Heart left ventricle (tissue), 16 donors: ENCODE results near the gene EHMT1. TPM values are rescaled to one million over a fixed set of nuclear protein-coding genes. Genes with fewer than 3 reads are reported as not detected.

Experiments used
- ATAC-seq, 4 donors: fragments of 200-7000 bp; cut with Tn5 transposase; one replicate each; pipeline ENCODE4 v1.9.1; 2020 to 2022; ENCODE audit warnings: moderate library complexity in 4 of 4, mild to moderate bottlenecking in 3 of 4, moderate number of reproducible peaks in 1 of 4
- DNase-seq, 5 donors: peaks; one replicate each; pipeline ENCODE4 v3.0.0-alpha.2; 2020
- H3K27ac ChIP-seq, 12 donors: fragments of 200-600 bp; sonication (generic) in 4 of 12; one replicate each; pipeline versions ENCODE4 v1.5.0 to v1.8.0; 2016 to 2022; ENCODE audit warnings: mild to moderate bottlenecking in 2 of 12
- H3K27me3 ChIP-seq, 9 donors: fragments of 200-600 bp; sonication (generic) in 2 of 9; one replicate each; pipeline versions ENCODE4 v1.5.1 to v1.8.0; 2016 to 2022; ENCODE audit warnings: mild to moderate bottlenecking in 3 of 9
- H3K36me3 ChIP-seq, 9 donors: fragments of 200-600 bp; sonication (generic) in 2 of 9; one replicate each; pipeline versions ENCODE4 v1.5.0 to v1.8.0; 2018 to 2022; ENCODE audit warnings: mild to moderate bottlenecking in 2 of 9
- H3K4me1 ChIP-seq, 12 donors: fragments of 200-600 bp; sonication (generic) in 4 of 12; one replicate each; pipeline versions ENCODE4 v1.5.0 to v1.8.0; 2016 to 2022; ENCODE audit warnings: mild to moderate bottlenecking in 3 of 12
- H3K4me3 ChIP-seq, 12 donors: fragments of 200-600 bp; sonication (generic) in 4 of 12; one replicate each; pipeline versions ENCODE4 v1.5.0 to v1.8.0; 2017 to 2022; ENCODE audit warnings: mild to moderate bottlenecking in 9 of 12, moderate library complexity in 4 of 12
- H3K9me3 ChIP-seq, 12 donors: fragments of 200-600 bp; sonication (generic) in 4 of 12; one replicate each; pipeline versions ENCODE4 v1.5.0 to v1.8.0; 2016 to 2022; ENCODE audit warnings: mild to moderate bottlenecking in 1 of 12
- CTCF ChIP-seq, 12 donors: fragments of 200-600 bp; sonication (generic) in 4 of 12; IDR thresholded peaks; one replicate each; pipeline versions ENCODE4 v1.5.0 to v1.8.0; 2018 to 2022; ENCODE audit warnings: antibody characterized with exemption in 12 of 12, mild to moderate bottlenecking in 5 of 12
- POLR2A ChIP-seq, 2 donors: fragments of 450-650 bp; IDR thresholded peaks; one replicate each; pipeline ENCODE4 v1.6.1; 2017; ENCODE audit warnings: antibody characterized with exemption in 2 of 2, mild to moderate bottlenecking in 2 of 2, moderate library complexity in 2 of 2
- WGBS, 4 donors: extraction: QIAGEN DNeasy Blood & Tissue Kit in 2 of 4; methylation state at CpG; one replicate each; pipeline versions ENCODE4 v1.1.5 to v1.1.7; 2013 to 2018; 5-methylcytosine and 5-hydroxymethylcytosine counted together
- intact Hi-C, 10 donors: fragments of 100-400 bp; cut with DNase I; formaldehyde crosslinking; loops; one replicate each; pipeline versions ENCODE4 v1.11.1 to v1.14.2; 2022
- polyA plus RNA-seq, 2 donors: library from polyadenylated mRNA; stranded (reverse); fragments of 200-250 nt; gene quantifications; one replicate each; pipeline ENCODE4 v1.2.3, GENCODE V29; 2013
- total RNA-seq, 9 donors: library from RNA; depleted of rRNA in 2 of 9; stranded (reverse); fragments of >200 nt in 2 of 9; fragmentation: NEBNext Ultra II Directional in 3 of 9; extraction: Animal tissue kit (Norgen Biotek cat#: 25700) in 3 of 9; gene quantifications; one replicate each; pipeline versions ENCODE4 v1.1.0 to v1.2.4, GENCODE V29; 2016 to 2023
- donor health status: ischemic (EF 13 %, LVEDD 7.1; RV severe dilation, severe dysfunction).
- donor health status: healthy with polysubstance abuse.
- donor health status: DM: no; HTN: yes; CAD: no.
- donor health status: DM: no; HTN: no; CAD: no.
- donor health status: ischemic (EF 25% LVEDD 6.9; RV normal size, moderate dysfunction).
- donor health status: ischemic (EF 25% LVEDD 5.7; RV mildly dilated, moderate dysfunction).
- donor health status: healthy.
- donor health status: DM: yes; HTN: yes; CAD: no.
- donor health status: ischemic (EF 35%, LVEDD 5.7; RV mildly dilated, moderate dysfunction).
- donor health status: nonischemic (EF 11% LVEDD 7.7; RV severe dilation, severe dysfunction).
- donor health status: DM: yes; HTN: yes; CAD: no.
- donor health status: PGD.
- donor health status: ischemic (EF 29% LVEDD 5.4; RV normal size, mild dysfunction).
- donor health status: nonischemic (EF 23%, LVEDD 6.1; RV moderate dilation, normal function).

Gene EHMT1
- total and polyA plus RNA-seq, 11 donors = 24.5 to 55.9 (median 28.9) TPM

- H3K9me3 ChIP-seq = no peaks in the 10 kb centered on the region
- no peaks in the 10 kb centered on the region for H3K4me1 ChIP-seq
- intact Hi-C loops = no loop called here
- no peak overlapping the region for H3K4me3 ChIP-seq
- DNase-seq = no peak
- WGBS, 4 donors = 96 to 99% (median 97%) methylated on average over 44 of the region's 44 CpGs
- no peak for ATAC-seq
- no peak overlapping the region for H3K27ac ChIP-seq
- peaks cover 0 to 74% (median 52%) of the 10 kb centered on the region in 9 donors for H3K36me3 ChIP-seq
- TF ChIP-seq POLR2A (IDR thresholded peaks at IDR 0.05) = no peak
- TF ChIP-seq CTCF (IDR thresholded peaks at IDR 0.05) = no peak
- H3K27me3 ChIP-seq = no peaks in the 10 kb centered on the region
Observed at GRCh38 chr9:137832830-137833590, 214.2 kb downstream of the EHMT1 start.

DNA sequence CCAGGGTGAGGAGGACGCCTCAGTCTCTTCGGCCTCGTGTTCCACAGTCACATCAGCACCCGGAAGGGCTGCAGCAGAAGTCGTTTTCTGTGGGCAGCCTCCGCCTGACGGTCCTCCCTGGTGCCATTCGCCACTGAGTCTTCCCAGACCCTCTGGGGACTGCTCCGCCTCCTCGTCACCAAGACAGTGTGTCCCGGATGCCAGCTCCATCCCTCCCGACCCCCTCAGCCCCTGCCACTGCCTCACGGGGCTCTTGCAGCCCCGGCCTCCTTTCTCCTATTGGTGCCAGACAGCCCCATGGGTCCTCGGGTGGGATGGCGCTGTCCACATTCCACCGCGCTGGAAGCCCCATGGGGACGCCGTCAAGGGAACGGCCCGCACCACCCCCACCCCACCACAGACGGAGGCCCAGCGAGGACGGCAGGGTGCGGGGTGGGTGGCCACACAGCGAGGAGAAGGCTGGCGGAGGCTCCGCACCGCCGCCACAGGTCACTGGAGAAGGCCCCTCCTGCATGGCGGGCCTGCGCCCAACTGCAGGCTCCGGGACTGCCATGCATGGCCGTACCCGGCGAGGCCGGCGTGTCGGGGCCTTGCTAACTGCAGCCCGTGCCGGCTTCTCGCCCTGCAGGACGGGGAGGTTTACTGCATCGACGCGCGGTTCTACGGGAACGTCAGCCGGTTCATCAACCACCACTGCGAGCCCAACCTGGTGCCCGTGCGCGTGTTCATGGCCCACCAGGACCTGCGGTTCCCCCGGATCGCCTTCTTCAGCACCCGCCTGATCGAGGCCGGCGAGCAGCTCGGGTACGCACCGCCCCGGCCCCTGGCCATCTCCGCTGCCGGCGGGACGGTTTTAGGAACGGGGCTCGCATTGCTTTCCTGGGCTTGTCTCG lies 215.2 kb downstream of the EHMT1 start:
- ATAC-seq (peak in 2 of 4 donors; percentile 12 to 17), DNase-seq (no peak)
- intact Hi-C loops = no loop called here
- Histone ChIP-seq H3K4me3 (no peak overlapping the region), H3K36me3 (peaks cover 0 to 70% (median 52%) of the 10 kb centered on the region in 9 donors), H3K27me3 (no peaks in the 10 kb centered on the region), H3K27ac (no peak overlapping the region), H3K9me3 (peaks cover 0 to 5% (median 0%) of the 10 kb centered on the region in 12 donors), H3K4me1 (no peaks in the 10 kb centered on the region)
- WGBS, 4 donors = 95 to 97% (median 96%) methylated on average over 69 to 73 of the region's 73 CpGs
- TF ChIP-seq POLR2A (IDR thresholded peaks at IDR 0.05) = no peak
- TF ChIP-seq CTCF (IDR thresholded peaks at IDR 0.05) = no peak

- Histone ChIP-seq H3K36me3 (peaks cover 0 to 64% (median 51%) of the 10 kb centered on the region in 9 donors), H3K4me3 (no peak overlapping the region), H3K27ac (no peak overlapping the region), H3K9me3 (peaks cover 0 to 14% (median 0%) of the 10 kb centered on the region in 12 donors), H3K27me3 (no peaks in the 10 kb centered on the region), H3K4me1 (no peaks in the 10 kb centered on the region)
- no peak for DNase-seq
- TF ChIP-seq CTCF (IDR thresholded peaks at IDR 0.05) (no peak), POLR2A (IDR thresholded peaks at IDR 0.05) (no peak)
- WGBS, 4 donors = 96 to 97% (median 96%) methylated on average over 51 to 66 of the region's 66 CpGs
- ATAC-seq = no peak
- intact Hi-C loops = no loop called here
Observed at GRCh38 chr9:137834846-137835546, 216.2 kb downstream of the EHMT1 start.
